Transverse colon (tissue), 4 donors: Measurements from ENCODE around the gene PYHIN1. TPM values are rescaled to one million over a fixed set of nuclear protein-coding genes. Genes with fewer than 3 reads are reported as not detected.

Experiments used
- DNase-seq: peaks from one replicate; pipeline ENCODE4 v3.0.0-alpha.2; 2019
- H3K27ac ChIP-seq, 4 donors: fragments of 200-600 bp; sonication (generic); 2 replicates each; pipeline ENCODE4 v1.5.1; 2016 to 2018; ENCODE audit warnings: inconsistent platforms in 4 of 4
- H3K27me3 ChIP-seq: fragments of 200-600 bp; sonication (generic); 2 replicates; pipeline ENCODE4 v1.5.1; 2017; ENCODE audit warnings: inconsistent platforms
- H3K36me3 ChIP-seq, 4 donors: fragments of 200-600 bp; sonication (generic); 2 replicates each; pipeline ENCODE4 v1.5.1; 2017 to 2019; ENCODE audit warnings: inconsistent platforms in 4 of 4
- H3K4me1 ChIP-seq, 4 donors: fragments of 200-600 bp; sonication (generic); 2 replicates each; pipeline ENCODE4 v1.5.1; 2017 to 2020; ENCODE audit warnings: inconsistent platforms in 4 of 4
- H3K4me3 ChIP-seq, 4 donors: fragments of 200-600 bp; sonication (generic); 1 replicate in 1 of 4; 2 replicates in 3 of 4; pipeline versions ENCODE4 v1.5.1 to v1.6.1; 2017 to 2019; ENCODE audit warnings: inconsistent platforms in 4 of 4
- H3K9me3 ChIP-seq, 2 donors: fragments of 200-600 bp; sonication (generic); 2 replicates each; pipeline ENCODE4 v1.5.1; 2017 to 2019; ENCODE audit warnings: inconsistent platforms in 2 of 2
- EP300 ChIP-seq: sonication (generic); formaldehyde crosslinking; IDR thresholded peaks from one replicate; pipeline ENCODE4 v1.6.1; 2017; ENCODE audit warnings: antibody characterized with exemption, low read depth
- POLR2A ChIP-seq: fragments of 450-650 bp; IDR thresholded peaks from one replicate; pipeline ENCODE4 v1.6.1; 2016; ENCODE audit warnings: antibody characterized with exemption, mild to moderate bottlenecking, moderate library complexity
- POLR2AphosphoS5 ChIP-seq, 3 donors: sonication (generic); formaldehyde crosslinking; IDR thresholded peaks; one replicate each; pipeline ENCODE4 v1.6.1; 2016; ENCODE audit warnings: antibody characterized with exemption in 3 of 3
- WGBS, 2 donors: methylation state at CpG; one replicate each; pipeline ENCODE4 v1.1.5; 2018; ENCODE audit warnings: low coverage in 1 of 2; 5-methylcytosine and 5-hydroxymethylcytosine counted together
- in situ Hi-C, 4 donors: fragments of 200-750 bp; cut with MboI; loops; one replicate each; pipeline versions ENCODE4 v1.15.0 to v1.15.1; 2017; ENCODE audit warnings: low sequenced_read_pairs in 3 of 4, low pct_ligation_motif_present in 1 of 4, low pct_unique_long_range_greater_than_20kb in 1 of 4
- intact Hi-C: fragments of 100-400 bp; cut with DNase I; formaldehyde crosslinking; loops from one replicate; pipeline ENCODE4 v1.15.1; 2023; ENCODE audit warnings: low total_unique reads
- total RNA-seq, 4 donors: library from RNA; depleted of rRNA; stranded (reverse); fragments of >200 nt; gene quantifications; one replicate each; pipeline ENCODE4 v1.1.0, GENCODE V29; 2016
- TF ChIP-seq, protein P1 (sequence below), 5 experiments: fragments of 200-600 bp in 3 of 5; fragments of 450-650 bp in 2 of 5; sonication (generic) in 3 of 5; IDR thresholded peaks; 1 replicate in 2 of 5; 2 replicates in 3 of 5; pipeline ENCODE4 v1.5.1; 2016 to 2017; ENCODE audit warnings: antibody characterized with exemption in 5 of 5, inconsistent platforms in 3 of 5, mild to moderate bottlenecking in 2 of 5, moderate library complexity in 1 of 5

The PYHIN1 gene
- total RNA-seq, 4 donors from 2014 or later: 0.68 to 4.4 (median 1.5) TPM; not detected in 1

DNA sequence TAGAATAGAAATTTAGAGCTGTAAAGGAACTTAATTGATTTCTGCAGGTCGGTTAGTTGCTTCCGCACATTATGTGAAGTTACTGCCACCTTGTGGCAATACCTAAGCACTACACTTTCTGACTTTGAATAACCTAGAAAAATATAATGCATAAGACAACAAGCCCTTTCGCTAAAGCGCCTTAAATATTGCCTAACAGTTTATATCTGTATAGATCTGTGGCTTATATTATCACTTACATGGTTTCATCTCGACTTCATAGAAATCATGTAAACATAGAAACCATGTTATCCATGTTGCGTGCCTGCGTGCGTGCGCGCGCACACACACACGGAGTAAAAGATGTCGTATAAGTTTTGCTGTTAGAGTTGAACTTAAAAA, 67.4 kb downstream of the PYHIN1 start:
- in situ Hi-C loops: loop anchor here in 3 of 4 donors (10.0 to 25.0 kb wide), 3 partner anchors 486 to 794 kb away; no protein-coding TSS in a partner anchor
- Histone ChIP-seq H3K27me3 (no peaks in the 10 kb centered on the region), H3K4me3 (peak overlapping the region in 3 of 4 donors; percentile 26 to 44 (median 27)), H3K27ac (peak overlapping the region; percentile 72 to 86 (median 81)), H3K36me3 (no peaks in the 10 kb centered on the region), H3K9me3 (no peaks in the 10 kb centered on the region), H3K4me1 (peaks cover 0 to 31% (median 2%) of the 10 kb centered on the region in 4 donors)
- intact Hi-C loops: no loop called here
- WGBS, 2 donors: 21 to 23% methylated on average over 13 of the region's 13 CpGs
- no peak for TF ChIP-seq POLR2A
- TF ChIP-seq POLR2AphosphoS5 (IDR thresholded peaks at IDR 0.05): peak in 1 of 3 donors; percentile 14
- TF ChIP-seq, protein P1, sequence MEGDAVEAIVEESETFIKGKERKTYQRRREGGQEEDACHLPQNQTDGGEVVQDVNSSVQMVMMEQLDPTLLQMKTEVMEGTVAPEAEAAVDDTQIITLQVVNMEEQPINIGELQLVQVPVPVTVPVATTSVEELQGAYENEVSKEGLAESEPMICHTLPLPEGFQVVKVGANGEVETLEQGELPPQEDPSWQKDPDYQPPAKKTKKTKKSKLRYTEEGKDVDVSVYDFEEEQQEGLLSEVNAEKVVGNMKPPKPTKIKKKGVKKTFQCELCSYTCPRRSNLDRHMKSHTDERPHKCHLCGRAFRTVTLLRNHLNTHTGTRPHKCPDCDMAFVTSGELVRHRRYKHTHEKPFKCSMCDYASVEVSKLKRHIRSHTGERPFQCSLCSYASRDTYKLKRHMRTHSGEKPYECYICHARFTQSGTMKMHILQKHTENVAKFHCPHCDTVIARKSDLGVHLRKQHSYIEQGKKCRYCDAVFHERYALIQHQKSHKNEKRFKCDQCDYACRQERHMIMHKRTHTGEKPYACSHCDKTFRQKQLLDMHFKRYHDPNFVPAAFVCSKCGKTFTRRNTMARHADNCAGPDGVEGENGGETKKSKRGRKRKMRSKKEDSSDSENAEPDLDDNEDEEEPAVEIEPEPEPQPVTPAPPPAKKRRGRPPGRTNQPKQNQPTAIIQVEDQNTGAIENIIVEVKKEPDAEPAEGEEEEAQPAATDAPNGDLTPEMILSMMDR (IDR thresholded peaks at IDR 0.05): peak; percentile 84 to 93 (median 89)
- TF ChIP-seq EP300: no peak
- peak; percentile 26 for DNase-seq

DNA sequence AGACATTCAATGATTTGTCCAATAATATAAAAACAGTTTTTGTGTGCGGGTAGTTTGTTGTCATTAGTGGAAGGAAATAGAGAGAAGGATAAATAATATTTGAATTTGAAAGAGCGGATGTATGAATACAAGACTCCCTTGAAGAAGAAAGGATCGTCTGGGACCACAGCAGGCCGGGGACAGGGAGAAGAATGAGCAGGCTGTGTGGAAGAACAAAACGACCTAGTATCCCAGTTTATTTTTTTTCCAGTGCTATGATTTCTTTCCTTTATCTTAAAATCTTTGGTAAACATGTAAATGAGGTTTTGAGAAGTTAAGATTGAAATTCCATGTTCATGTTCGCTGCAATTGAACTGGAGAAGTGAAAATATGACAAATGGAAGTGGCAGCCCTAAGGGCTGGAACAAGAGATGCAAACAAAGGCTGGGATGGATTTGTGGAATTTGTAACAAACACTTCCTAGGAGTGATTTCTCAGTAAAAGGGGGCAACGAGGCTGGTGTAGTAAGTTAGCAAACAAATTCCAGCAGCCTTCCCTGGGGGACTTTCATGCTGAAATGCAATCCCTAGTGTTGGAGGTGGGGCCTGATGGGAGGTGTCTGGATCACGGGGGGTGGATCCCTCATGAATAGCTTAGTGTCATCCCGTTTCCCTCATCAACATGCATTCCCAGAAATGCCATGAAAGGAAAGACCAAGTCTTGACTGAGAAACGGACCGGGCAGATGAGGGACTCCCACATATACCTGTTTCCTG, 68.1 kb downstream of the PYHIN1 start:
- Histone ChIP-seq H3K27ac (peak overlapping the region; percentile 72 to 86 (median 81)), H3K36me3 (no peaks in the 10 kb centered on the region), H3K27me3 (no peaks in the 10 kb centered on the region), H3K9me3 (no peaks in the 10 kb centered on the region), H3K4me1 (peaks cover 0 to 31% (median 2%) of the 10 kb centered on the region in 4 donors), H3K4me3 (peak overlapping the region; percentile 6 to 44 (median 26))
- peak; percentile 57 for DNase-seq
- TF ChIP-seq POLR2A (peak; percentile 74), EP300 (no peak), POLR2AphosphoS5 (IDR thresholded peaks at IDR 0.05) (peak; percentile 73 to 91 (median 85))
- TF ChIP-seq, protein P1 (IDR thresholded peaks at IDR 0.05): no peak
- intact Hi-C loops (no loop called here), in situ Hi-C loops (loop anchor here in 3 of 4 donors (10.0 to 25.0 kb wide), 3 partner anchors 487 to 795 kb away; no protein-coding TSS in a partner anchor)
- 25 to 30% methylated on average over 8 to 11 of the region's 11 CpGs for WGBS, 2 donors

DNA sequence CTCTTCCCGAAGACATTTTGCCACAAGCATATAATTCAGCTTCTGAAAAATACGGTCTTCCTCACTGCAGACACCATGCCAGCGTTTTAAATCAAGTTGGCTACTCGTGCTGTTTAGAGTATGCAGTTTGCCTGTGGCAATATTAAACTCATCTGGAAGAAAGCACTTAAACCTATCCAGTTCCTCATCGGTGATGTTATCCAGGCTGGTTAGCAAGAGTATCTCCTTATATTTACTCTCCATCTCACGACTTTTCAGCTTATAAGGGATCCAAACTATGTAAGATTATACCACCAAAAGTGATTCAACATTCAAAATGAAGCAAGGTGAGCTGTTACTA, 68.7 kb downstream of the PYHIN1 start:
- in situ Hi-C loops (no loop called here), intact Hi-C loops (no loop called here)
- H3K4me3 ChIP-seq: peak overlapping the region; percentile 3 to 44 (median 14)
- no peaks in the 10 kb centered on the region for H3K27me3 ChIP-seq
- WGBS, 2 donors: 35 to 38% methylated on average over 2 to 6 of the region's 6 CpGs
- TF ChIP-seq POLR2AphosphoS5 (IDR thresholded peaks at IDR 0.05) (no peak), EP300 (no peak), POLR2A (no peak)
- TF ChIP-seq, protein P1 (IDR thresholded peaks at IDR 0.05): no peak
- DNase-seq: no peak
- no peaks in the 10 kb centered on the region for H3K36me3 ChIP-seq
- peaks cover 0 to 31% (median 2%) of the 10 kb centered on the region in 4 donors for H3K4me1 ChIP-seq
- peak overlapping the region; percentile 72 to 86 (median 81) for H3K27ac ChIP-seq
- no peaks in the 10 kb centered on the region for H3K9me3 ChIP-seq

DNA sequence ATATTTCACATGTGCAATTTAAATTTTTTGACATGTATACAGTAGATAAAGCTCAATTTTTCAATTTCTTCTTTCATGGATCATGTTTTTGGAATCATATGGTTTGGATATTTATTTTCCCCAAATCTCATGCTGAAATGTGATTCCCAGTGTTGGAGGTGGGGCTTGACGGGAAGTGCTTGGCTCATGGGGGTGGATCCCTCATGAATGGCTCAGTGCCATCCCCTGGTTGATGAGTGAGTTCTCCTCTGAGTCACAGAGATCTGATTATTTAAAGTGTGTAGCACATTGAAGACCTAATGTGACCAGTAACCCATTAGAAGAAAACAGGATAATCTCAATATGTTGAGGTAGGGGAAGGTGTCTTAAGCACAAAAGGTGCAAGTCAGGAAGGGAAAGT, 69.3 kb downstream of the PYHIN1 start:
- in situ Hi-C loops (no loop called here), intact Hi-C loops (no loop called here)
- WGBS, 2 donors: 5 to 40% methylated on average over 1 of the region's 1 CpG
- peak overlapping the region in 3 of 4 donors; percentile 3 to 44 (median 23) for H3K4me3 ChIP-seq
- peak overlapping the region; percentile 72 to 86 (median 81) for H3K27ac ChIP-seq
- peak; percentile 55 to 65 (median 55) for TF ChIP-seq POLR2AphosphoS5 (IDR thresholded peaks at IDR 0.05)
- TF ChIP-seq, protein P1 (IDR thresholded peaks at IDR 0.05): no peak
- no peak for TF ChIP-seq EP300
- no peaks in the 10 kb centered on the region for H3K9me3 ChIP-seq
- peak; percentile 72 for DNase-seq
- H3K27me3 ChIP-seq: no peaks in the 10 kb centered on the region
- no peaks in the 10 kb centered on the region for H3K36me3 ChIP-seq
- peaks cover 0 to 35% (median 2%) of the 10 kb centered on the region in 4 donors for H3K4me1 ChIP-seq
